GM18951 (cell line): Measurements from ENCODE around the gene IGF2BP2.
"Not testable (repeated sequence)": the region's sequence is repeated elsewhere in the genome, so short reads cannot be mapped to it uniquely, and the experiment has no call there.

ENCODE experiments used
- POLR2A ChIP-seq: IDR thresholded peaks from 4 replicates; pipeline ENCODE4 v1.6.1; 2011; ENCODE audit warnings: mild to moderate bottlenecking; ENCODE audit not compliant: insufficient read length, insufficient read depth; ENCODE audit errors: extremely low read depth
- in situ Hi-C: fragments of 300-500 bp; cut with MboI; formaldehyde crosslinking; loops from one replicate; pipeline ENCODE4 v1.12.0; 2022; ENCODE audit warnings: low sequenced_read_pairs, mixed read lengths, inconsistent platforms; ENCODE audit not compliant: unreplicated experiment

The IGF2BP2 gene

GRCh38 chr3:185639632-185640206, 185.1 kb downstream of the IGF2BP2 start:
- no peak for TF ChIP-seq POLR2A
- in situ Hi-C loops, result no loop called here

DNA sequence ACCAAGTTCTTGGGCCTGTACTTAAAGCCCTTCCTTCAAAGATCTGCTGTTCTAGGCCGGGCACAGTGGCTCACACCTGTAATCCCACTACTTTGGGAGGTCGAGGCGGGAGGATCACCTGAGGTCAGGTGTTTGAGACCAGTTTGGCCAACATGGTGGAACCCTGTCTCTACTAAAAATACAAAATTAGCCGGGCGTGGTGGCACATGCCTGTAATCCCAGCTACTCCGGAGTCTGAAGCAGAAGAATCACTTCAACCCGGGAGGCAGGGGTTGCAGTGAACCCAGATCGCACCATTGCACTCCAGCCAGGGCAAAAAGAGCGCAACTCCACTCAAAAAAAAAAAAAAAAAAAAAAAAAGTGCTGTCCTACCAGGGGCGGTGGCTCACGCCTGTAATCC, 186.2 kb downstream of the IGF2BP2 start:
- in situ Hi-C loops, result not testable (repeated sequence)

- in situ Hi-C loops, result no loop called here
- TF ChIP-seq POLR2A, result no peak
Measured at GRCh38 chr3:185637388-185637787, 187.5 kb downstream of the IGF2BP2 start.

GRCh38 chr3:185632996-185633395, 191.8 kb downstream of the IGF2BP2 start:
- no peak for TF ChIP-seq POLR2A
- in situ Hi-C loops, result no loop called here

DNA sequence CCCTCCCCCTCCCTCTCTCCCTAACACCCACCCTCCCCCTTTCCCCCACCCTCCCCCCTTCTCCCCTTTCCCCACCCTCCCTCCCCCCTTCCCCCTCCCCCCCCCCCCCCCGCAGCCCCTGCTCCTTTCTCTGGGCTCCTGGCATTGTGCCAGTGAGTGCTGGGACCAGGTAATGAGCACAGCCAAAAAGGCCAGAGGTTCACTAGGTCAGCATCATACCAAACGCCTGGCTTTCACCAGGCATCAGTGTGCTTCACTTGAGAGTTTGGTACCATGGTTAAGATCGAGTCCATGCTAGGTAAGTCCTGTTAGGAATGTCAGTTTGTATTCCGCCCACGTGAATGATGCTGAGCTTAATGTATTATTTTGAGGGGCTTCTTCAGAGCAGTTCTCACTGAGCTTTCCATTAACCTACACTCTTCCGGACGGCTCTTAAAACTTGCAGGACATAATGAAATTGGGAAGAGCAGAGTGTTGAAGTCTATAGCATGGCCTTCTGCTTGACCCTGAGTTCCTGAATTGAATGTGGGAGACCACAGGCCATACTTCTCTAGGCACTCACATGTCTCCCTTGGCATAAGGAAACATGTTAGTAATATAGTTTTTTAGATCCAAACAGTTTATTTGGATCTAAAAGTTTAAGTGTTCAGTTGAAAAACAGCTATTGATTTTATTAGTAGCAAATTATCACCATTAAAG, 193.2 kb downstream of the IGF2BP2 start:
- TF ChIP-seq POLR2A, result no peak
- in situ Hi-C loops, result no loop called here

DNA sequence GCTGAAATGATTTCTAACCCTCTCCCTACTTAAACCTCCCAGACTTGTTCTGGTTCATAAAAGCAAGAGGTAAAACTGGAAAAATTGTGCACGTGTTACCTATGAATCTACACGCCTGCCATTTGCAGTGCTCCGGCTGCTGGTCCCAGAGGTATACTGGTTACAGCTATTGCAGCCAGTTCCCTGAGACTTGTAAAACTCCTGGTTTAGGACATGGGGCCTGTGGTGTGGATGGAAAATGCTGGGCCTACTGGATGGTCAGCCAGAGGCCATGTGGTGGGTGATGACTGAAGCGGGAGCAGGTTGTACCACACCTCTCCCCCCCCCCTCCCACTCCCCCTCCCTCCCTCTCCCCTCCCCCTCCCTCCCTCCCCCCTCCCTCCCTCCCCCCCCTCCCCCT, 193.7 kb downstream of the IGF2BP2 start:
- in situ Hi-C loops, result no loop called here
- TF ChIP-seq POLR2A, result no peak

- TF ChIP-seq POLR2A, result no peak
- in situ Hi-C loops, result no loop called here
Measured at GRCh38 chr3:185630182-185630622, 194.6 kb downstream of the IGF2BP2 start.

- in situ Hi-C loops, result no loop called here
- TF ChIP-seq POLR2A, result no peak
Measured at GRCh38 chr3:185629554-185630181, 195.2 kb downstream of the IGF2BP2 start.

- in situ Hi-C loops, result no loop called here
Measured at GRCh38 chr3:185625784-185626183, 199.1 kb downstream of the IGF2BP2 start.

DNA sequence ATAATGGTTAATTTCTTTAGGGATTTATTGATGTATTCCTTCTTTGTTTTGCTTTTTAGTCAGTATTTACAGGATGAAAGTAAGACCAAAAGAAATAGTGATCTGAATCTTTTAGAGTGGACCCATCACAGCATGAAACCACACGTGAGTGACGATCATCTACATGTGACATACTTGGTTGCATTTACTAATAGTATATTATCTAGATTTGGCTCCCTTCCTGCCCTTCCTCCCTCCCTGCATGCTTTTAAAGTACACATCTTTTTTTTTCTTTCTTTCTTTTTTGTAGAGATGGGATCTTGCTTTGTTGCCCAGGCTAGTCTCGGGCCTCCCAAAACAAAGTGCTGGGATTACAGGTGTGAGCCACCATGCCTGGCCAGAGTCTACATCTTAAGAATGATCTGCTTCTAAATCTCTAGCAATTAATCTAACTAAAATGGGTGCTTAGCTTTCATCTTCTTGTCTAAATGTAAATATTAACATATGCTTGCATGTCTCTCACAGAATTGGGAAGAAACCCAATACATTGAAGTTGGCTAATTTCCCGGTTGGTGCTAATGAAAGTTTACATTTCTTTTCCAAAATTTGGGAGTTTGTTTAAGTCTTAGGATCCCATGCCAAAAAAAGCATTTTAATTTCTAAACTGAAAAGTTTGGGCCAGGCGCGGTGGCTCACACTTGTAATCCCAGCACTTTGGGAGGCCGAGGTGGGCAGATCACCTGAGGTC, 200.7 kb downstream of the IGF2BP2 start:
- in situ Hi-C loops, result no loop called here

More at GRCh38 chr3:185625784-185626183, 199.1 kb downstream of the IGF2BP2 start:
- TF ChIP-seq POLR2A, result no peak

DNA sequence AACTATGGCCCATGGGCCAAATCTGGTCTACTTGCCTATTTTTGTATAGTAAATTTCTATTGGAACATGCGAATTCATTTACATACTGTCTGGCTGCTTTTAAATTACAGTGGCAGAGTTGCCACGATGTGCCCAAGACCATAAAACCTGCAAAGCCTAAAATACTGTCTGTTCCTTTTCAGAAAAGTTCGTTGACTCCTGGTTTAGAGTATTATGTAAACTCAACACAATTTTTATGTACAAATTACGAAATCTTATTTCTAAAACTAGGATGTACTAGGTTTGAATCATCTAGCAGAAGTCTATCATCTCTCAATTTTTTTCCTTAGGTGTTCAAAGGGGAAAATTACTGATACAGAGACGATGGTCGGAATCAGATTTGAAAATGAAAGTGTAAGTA, 211.8 kb downstream of the IGF2BP2 start:
- no peak for TF ChIP-seq POLR2A
- in situ Hi-C loops, result no loop called here

More for the DNA sequence above, 200.7 kb downstream of the IGF2BP2 start:
- TF ChIP-seq POLR2A, result no peak

DNA sequence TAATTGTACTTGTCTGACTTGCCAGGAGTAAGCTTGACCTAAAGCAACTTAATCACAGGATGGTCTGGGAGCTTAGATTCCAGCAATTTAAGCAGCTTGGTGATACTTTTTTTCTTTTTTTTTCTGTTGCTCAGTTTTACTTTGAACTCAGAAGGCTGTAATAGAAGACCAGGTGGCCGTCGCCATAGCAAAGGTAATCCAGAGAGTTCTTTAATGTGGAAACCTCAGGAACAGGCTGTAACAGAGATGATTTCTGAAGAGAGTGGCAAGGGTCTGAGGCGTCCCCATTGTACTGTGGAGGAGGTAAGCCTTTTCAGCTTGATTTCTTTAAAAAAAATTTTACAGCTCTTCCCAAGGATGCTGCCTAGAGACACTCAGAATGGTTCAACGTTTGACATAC, 218.6 kb downstream of the IGF2BP2 start:
- in situ Hi-C loops, result no loop called here
- no peak for TF ChIP-seq POLR2A

- no peak for TF ChIP-seq POLR2A
Measured at GRCh38 chr3:185605566-185605965, 219.3 kb downstream of the IGF2BP2 start.

DNA sequence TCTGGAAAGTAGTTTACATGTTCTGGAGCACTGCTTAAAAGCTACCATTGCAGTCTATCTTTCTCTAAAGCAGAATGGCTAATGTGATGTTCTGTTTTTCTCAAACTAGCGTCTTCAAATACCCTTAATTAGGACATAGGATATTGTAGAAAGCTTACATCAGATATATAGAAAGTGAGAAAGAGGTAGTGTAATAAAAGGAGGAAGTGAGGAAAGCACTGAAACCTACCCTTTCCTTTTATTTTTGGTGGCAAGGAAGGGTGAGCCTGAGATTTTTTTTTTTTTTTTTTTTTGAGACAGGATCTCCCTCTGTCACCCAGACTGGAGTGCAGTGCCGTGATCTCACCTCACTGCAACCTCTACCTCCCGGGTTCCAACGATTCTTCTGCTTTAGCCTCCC, 229.3 kb downstream of the IGF2BP2 start:
- in situ Hi-C loops, result no loop called here
- no peak for TF ChIP-seq POLR2A

More at GRCh38 chr3:185605566-185605965, 219.3 kb downstream of the IGF2BP2 start:
- in situ Hi-C loops, result no loop called here

DNA sequence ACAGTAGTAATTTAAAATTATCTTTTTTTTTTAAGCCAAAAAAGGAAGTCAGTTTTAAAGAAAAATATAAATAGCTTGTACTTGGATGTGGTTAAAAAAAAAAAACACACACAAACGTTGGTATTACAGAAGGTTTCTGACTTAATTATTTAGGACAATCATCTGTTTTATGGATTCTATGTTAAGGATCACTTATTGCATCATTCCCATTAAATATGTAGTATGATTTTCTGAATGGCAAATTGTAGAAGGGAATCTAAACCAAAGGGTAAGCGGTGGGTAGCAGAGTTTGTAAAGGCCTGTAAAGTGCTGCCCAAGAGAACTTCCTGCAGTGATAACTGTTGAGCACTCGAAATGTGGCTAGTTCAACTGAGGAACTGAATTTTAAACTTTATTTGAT, 230.8 kb downstream of the IGF2BP2 start:
- in situ Hi-C loops, result no loop called here
- TF ChIP-seq POLR2A, result no peak
